ENCODE measurements around the gene ELN.

- TF ChIP-seq, protein P1, sequence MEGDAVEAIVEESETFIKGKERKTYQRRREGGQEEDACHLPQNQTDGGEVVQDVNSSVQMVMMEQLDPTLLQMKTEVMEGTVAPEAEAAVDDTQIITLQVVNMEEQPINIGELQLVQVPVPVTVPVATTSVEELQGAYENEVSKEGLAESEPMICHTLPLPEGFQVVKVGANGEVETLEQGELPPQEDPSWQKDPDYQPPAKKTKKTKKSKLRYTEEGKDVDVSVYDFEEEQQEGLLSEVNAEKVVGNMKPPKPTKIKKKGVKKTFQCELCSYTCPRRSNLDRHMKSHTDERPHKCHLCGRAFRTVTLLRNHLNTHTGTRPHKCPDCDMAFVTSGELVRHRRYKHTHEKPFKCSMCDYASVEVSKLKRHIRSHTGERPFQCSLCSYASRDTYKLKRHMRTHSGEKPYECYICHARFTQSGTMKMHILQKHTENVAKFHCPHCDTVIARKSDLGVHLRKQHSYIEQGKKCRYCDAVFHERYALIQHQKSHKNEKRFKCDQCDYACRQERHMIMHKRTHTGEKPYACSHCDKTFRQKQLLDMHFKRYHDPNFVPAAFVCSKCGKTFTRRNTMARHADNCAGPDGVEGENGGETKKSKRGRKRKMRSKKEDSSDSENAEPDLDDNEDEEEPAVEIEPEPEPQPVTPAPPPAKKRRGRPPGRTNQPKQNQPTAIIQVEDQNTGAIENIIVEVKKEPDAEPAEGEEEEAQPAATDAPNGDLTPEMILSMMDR (IDR thresholded peaks at IDR 0.05) = no peak
- TF ChIP-seq POLR2AphosphoS5 (IDR thresholded peaks at IDR 0.05; ENCODE audit: low read depth, low read length) (no peak), SIN3A (IDR thresholded peaks at IDR 0.05; ENCODE audit: borderline replicate concordance, insufficient read depth, low read depth, low read length) (no peak), TCF7L2 (IDR thresholded peaks at IDR 0.05; ENCODE audit: low read depth, low read length) (no peak), REST (IDR thresholded peaks at IDR 0.05; ENCODE audit: insufficient read depth in 1 of 2, low read depth in 2 of 2, low read length in 1 of 2) (no peak)
Observed at GRCh38 chr7:74064696-74065095, 36.7 kb downstream of the ELN start.
